Stimulated activated CD4-positive, alpha-beta T cell treated with anti-CD3 and anti-CD28 coated beads, Interleukin-12 subunit alpha, Interleukin-12 subunit beta, amount 100 ng/mL, for 48 hours (primary cell): ENCODE measurements around the gene FCMR.

Source experiments
- DNase-seq, 3 donors: peaks; one replicate each; pipeline ENCODE4 v3.0.0-alpha.2; 2020; ENCODE audit warnings: low read depth in 2 of 3, low spot score in 1 of 3

The FCMR gene, protein sequence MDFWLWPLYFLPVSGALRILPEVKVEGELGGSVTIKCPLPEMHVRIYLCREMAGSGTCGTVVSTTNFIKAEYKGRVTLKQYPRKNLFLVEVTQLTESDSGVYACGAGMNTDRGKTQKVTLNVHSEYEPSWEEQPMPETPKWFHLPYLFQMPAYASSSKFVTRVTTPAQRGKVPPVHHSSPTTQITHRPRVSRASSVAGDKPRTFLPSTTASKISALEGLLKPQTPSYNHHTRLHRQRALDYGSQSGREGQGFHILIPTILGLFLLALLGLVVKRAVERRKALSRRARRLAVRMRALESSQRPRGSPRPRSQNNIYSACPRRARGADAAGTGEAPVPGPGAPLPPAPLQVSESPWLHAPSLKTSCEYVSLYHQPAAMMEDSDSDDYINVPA

DNA sequence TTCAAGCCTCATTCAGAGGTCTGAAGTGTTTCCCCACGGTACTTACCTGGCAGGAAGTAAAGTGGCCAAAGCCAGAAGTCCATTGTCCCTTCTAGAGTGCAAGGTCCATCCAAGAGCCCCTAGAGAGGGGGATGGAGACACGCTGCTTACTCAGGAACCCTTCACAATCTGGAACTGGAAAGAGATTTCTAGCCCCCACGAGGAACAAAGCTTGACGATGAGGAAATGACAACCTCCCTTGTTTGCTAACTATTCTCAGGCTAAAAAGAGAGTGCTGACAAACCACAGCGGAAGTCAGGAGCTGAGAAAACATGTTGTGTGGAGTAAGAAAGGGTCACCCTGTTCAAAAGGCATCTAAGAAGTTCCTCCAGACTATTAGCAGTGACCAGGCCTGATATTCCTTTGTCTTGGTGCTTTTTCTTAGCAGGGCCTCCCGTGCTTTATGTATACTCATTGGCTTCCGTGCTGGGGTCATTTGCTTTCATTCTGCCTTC is at the start of gene FCMR:
Gene FCMR (minus strand): TSS at position 170 of the 494 bp plus-strand sequence. CDS start 87 bp downstream, at position 83.
- no peak for DNase-seq

DNA sequence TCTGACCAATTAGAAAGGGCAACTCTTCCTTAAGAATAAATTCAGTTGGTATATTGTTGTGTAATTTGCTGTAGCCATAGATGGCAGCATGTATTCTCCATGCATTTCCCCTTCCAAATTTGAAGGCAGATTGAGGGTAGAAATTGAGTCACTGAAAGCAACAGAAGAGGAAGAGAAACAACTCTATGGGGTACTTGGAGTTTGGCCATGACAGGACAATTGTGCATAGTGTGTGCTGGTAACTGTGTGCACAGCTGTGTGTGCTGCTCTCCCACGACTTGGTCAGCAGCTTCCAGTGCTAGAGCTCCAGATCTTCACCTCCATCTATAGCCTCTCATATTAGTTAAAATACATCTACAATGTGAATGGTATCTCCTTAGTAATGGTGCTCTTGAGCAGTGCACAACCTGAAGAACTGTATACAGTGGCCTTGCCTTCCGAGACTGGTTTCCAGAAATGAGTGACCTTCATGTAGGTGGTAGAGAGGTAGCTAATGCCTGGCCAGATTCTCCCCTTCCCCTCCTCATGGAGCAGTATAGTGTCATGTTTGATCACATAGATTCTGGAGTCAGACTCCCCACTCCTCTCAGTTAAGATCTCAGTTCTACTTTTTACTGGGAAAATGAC is 49.4 kb upstream of the FCMR start:
- DNase-seq, result no peak

DNA sequence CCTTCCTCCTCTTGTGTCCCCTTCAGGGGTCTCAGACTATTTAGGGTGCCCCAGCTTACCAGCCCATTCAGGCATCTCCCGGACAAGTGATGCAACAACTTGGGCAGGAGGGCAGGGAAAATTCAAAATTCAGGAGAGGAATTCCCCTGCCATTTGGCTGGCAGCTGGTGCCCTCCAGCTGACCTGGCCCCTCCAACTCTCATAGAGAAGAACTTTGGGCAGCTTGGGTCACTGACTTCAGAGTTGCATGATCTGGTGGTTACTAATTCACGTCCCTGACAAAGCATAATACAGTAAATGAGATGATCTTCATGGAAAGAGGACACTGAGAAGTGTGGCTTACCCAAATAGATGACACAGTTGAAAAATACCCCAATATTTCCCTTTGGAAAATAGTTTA is 48.7 kb upstream of the FCMR start, which contains the start of gene FCAMR:
Gene FCAMR (minus strand): TSS at position 15 of the 400 bp plus-strand sequence. CDS start 335 bp downstream, outside the sequence.
- DNase-seq, result no peak

DNA sequence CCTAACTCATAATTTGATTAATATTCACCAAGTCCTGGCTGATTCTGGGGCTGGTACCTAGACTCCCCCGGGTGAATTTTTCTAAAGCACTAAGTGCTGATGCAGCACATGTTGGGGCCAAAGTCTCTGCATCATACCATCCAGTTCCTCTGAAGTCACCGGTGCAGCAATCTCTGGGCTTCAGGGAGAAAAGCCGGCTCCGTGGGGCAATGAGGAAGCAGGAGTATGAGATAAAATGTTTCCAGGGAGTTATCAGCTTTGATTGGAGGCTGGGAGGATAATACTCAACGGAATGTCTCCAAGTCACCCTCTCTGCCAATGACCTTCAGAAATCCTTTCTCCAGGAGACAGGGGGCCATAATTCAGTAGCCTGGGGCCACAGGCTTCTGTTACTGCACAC is 47.3 kb upstream of the FCMR start:
- no peak for DNase-seq

DNA sequence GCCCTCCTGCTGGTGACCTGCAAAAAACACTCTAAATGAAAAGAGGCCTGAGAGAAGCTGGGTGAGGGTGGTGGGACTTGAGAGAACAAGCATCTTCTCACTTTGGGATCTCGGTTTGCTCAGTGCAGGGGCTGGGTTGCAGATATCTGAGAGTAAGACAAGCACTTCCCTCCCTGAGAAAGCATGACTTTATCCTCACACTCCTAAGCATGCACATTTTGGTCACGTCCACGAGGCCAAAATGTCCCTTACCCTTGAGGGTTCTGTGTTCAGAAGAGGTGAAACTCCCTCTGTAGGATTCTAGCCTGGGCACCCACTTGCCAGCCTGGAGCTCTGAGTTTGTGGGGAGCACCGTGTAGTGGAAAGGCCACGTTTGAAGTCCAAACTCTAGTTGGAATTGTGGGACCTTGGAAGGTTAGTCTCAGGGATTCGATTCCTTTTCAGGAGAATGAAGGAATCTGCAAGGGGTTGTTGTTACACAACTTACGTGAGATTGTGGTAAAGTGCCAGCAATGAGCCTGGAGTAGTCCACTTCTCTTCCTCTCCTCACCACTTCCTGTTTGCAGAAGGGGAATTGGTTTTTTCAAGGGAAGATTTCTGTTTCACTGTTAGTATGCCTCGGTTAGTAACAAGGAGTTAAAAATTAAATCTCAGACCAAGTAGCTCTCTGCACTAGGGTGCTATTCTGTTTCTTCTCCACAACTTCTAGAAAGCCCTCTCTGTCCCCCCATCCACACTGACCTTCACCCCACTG is 45.5 kb upstream of the FCMR start:
- DNase-seq, result no peak

DNA sequence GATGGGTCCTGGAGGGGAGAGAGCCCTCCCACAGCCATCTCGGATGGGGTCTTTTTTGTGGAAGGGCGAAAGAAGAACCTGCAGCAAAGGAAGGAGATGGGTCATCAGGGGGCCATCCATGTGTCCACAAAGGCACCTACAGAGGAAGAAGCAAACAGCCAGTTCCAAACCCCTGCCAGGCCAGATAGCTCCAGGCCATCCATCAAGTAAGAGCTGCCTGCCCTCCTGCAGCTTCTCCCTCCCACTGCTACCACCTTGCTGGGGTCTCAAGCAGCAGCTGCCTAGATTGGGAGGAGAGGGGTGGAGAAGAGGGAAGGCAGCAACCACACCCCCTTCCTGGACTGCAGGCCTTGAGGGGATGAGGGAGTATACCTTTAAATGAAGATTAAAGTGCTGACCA is 44.0 kb upstream of the FCMR start:
- DNase-seq, result no peak

DNA sequence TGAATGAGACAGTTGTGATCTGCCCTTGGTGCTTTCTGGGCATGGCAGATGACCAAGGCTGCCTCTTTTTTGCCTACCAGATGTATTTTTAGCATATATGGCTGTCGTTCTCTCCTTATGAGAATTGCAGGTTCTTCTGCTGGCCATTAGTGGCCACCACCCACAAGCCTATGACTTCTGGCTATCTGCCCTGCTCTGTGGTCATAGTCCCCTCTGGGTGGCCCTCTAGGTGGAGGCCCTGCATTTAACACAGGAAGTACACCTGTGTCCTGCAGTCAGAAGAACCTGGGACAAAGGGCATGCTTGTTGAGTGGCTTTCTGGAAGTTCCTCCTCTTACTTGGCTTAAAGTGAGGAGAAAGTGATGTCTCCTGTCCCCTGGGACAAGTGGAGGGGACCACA is 42.0 kb upstream of the FCMR start:
- no peak for DNase-seq

DNA sequence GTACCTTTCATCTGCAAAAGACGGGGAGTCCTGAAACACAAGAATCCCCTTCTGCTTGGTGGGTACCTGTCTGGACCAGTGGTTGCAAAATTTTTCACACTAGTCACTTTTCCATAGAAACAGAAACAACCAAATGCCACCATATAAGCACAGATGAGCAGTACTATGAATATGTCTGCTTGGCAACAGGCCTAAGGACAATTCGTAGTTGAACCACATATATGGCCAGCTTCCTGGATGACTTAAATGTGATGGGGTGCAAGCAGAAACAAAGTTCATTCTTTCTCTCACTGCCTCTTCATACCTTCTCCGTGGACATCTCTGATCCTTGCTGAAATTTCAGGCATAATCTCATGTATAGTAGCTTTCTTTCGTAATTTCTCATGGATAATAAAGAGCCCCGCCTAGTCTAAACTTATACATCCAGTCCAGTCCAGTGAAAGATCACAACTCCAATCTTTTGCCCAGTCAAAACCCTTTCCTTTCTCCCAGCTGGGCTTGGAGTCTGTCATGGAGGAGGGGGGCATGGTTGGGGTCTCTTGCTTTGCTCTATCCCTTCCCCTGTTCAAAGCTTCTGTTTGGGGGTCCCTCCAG is 41.5 kb upstream of the FCMR start:
- DNase-seq, result no peak

DNA sequence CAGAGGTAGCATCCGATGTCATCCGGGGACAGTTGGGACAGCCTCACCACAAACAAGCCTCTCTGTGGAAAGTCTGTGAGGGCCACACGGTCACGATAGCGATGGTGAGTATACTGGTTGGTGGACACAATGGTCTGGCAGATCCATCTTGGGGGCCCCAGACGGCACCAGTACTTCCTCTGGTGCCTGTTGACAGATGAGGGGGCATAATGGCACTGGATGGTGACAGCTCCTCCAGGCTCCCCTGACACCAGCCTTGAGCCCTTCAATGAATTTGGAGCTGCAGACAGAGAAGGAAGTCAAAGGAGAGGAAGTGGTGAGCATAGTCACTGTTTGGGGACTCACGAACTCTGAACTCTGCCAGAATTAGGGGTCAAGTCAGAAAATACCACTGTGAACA is 40.5 kb upstream of the FCMR start:
- no peak for DNase-seq

DNA sequence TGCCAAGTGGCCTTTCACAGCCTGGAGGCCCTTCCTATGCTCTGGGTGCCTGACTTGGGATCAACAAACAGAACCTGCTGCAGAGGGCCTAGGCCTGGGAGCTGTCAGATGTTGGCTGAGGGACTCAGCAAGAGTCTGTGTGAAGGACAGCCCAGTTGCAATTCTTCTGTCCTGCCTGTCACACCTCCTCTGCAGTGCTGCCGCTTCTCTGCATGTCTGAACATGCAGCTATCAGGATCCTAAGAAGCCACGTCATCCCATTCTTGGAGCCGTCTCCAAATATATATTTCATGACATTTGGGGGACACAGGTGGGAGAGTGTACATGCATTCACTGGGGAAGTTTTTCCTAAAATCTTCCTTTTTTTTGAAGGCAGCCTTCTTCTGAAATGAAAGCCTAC is 39.9 kb upstream of the FCMR start:
- no peak for DNase-seq

DNA sequence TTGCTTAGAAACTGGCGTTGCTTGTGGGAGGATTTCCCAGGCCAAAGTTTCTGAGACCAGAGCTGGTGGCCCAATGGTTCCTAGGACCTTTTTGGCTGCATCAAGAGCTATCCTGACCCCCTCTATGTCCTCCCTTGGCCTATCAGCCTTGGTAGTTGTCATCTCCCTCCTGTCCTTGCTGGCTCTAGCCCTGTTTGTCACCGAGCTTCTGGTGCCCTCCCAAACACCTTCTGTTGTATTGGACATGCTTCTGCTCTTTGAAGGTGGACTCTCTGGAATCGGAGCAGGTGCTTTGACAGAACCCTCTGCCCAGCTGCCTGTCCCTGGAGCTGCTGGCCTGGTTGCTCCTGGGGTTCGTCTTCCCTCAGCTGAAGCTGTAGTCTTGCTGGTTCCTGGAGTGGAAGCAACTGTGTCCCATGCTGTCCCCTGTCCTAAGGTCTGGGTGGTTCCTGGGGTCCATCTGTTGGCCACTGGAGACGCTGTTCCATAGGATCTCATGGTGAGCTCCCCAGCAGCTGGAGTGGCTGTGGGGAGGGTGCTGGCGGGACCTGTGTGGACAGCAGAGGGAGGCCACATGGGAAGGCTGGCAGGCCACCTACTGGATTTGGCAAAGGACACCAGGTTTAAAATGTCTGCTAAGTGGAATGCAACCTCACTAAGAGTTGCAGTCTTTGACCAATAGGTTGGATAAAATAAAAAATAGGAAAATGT is 39.1 kb upstream of the FCMR start:
- DNase-seq, result no peak

DNA sequence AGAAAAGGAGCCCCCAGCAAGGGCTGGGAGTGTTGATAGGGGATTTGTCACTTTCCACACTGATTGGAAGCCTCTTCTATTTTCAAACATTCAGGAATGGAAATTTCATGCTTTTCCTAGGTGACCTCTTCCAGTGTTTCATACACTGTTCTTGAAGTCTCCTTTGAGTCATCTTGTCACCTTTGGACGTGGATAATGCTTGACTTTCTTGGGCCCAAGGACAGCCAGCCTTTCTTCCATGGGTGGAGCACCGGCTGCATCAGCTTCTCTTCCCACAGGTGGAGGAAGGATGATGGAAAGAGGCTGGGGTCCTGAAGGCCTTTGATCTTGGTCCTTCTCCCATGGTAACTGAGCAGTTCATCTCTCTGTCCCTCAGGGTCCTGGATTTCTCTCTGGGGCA is 36.4 kb upstream of the FCMR start:
- no peak for DNase-seq

DNA sequence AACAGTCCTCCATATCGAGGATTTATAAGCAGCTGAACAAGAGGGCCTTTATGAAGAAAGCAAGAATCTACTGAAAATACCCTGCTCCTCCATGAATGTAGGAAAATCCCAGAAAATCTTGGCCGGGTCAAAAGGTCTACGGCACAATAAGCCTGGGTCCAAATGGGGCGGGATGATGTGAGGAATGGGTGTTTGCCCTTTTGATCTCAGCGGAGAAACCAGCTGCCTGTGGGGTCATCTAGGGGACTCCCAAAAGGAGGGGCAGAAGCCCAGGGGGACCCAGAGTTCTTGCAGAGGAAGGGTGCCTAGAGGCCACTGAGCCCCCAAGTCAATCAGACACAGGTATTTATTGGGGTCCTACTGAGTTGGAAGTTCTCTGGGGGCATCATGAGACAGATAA is 35.9 kb upstream of the FCMR start:
- no peak for DNase-seq

DNA sequence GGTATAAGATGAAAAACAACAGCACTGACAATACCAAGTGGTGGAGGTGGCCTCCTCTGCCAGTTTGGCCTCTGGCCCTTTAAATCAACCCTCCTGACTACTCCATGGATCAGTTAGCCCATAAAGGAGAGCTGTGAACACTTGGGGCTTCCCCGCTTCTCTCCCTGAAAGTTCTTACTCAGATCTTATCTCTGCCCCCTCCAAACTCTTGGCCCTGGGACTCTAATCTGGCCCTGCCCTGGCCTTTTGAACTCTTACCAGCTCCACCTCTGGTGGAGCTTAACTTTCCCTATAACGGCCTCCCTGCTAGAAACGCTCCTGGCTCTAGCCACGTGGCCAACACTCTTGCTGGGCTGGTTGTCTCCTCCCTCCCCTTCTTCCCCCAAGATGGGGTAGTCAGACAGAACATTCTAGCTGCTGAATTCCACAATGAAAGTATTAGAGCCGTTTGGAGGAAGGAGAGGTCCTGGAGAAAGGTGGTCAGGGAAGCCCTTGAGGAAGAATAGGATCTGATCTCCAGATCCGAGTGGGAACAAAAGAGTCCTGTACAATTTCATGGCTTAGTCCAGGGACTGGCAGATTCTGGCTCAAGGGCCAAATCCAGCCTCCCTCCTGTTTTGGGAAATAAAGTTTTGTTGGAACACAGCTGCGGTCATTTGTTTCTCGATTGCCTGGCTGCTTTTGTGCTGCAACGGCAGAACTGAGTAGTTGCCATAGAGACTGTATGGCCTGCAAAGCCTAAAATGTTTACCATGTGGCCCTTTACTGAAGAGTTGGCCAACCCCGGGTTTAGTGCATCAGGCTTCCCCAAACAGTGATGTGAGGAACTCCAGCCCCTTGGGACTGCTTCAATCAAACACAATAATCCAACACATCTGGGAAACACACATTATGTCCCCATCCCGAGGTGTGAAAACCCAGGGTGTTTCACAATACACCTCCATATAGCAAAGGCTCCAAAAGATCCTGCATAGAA is 34.0 kb upstream of the FCMR start:
- peak in 1 of 3 donors; percentile 2 for DNase-seq

DNA sequence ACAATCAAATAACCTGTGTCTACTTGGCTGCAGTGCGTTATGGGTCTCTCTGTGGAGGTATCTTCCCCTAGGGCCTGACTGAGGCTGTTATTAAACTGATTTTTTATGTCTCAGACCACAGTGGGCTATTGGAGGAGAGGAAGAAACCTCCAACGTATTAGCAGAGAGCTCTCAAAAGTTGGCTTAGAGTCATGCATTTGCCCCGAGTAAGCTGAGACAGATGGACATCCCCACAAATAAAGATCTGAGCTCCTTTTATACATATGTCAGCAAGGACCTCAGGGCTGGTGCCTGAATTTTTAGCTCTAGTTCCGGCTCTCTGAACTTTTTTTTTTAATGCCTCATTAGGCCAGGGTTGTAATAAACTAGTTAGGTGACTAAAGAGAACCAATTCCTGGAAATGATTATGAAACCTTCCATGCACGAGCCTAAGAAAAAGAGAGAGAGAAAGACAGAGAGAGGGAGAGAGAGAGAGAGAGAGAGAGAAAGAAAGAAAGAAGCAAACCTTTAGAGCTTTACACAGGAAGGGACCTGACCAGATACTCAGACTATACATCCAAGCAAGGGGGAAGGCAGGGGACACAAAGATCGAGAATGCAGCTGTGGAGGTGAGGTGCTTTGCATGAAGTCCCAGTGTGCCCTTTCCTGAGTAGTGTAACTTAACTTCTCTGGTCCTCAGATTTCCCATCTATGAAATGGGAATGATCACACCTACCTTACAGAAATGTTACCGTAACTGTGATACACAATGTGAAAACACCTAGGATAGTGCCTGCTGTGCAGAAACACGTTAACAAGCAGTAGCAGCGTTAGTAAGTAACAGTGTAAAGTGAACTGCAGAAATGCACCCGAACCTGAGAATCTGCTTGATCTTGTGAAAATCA is 33.0 kb upstream of the FCMR start:
- DNase-seq, result no peak

DNA sequence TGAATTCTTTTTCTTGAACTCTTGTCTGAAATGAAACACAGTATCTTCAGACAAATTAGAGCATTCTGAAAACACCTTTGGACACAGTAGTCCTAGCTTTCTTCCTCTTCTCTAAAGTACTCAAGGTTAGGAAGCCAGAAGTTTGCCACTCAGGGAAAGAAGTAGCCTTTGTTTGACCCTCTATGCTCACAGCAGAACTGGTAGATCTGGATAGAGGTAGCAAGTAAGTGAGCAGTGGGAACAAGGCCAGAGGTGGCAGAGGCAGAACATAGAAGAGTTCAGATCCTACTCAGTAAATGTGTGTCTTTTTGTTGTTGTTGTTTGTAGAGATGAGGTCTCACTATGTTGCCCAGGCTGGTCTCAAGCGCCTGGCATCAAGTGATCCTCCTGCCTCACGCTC is 31.9 kb upstream of the FCMR start:
- no peak for DNase-seq

DNA sequence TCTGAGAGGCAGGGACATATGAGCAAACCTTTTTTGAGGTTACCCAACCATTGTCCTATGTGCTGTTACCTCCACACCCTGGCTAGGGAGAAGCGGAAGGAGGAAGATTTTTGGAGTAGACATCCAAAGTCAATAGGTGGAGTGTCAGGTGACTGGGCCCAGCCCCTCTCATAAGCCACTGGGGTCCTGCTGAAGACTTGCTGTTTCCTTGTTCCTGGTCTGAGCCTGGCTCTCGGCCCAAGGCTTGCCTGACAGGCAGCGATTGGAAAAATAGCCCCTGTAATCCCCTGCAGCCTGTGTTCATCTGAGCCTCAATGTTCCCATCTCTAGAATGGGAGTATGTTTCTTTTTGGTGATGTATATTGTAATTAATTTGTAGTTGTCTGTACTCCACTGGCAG is 31.4 kb upstream of the FCMR start:
- DNase-seq, result no peak

DNA sequence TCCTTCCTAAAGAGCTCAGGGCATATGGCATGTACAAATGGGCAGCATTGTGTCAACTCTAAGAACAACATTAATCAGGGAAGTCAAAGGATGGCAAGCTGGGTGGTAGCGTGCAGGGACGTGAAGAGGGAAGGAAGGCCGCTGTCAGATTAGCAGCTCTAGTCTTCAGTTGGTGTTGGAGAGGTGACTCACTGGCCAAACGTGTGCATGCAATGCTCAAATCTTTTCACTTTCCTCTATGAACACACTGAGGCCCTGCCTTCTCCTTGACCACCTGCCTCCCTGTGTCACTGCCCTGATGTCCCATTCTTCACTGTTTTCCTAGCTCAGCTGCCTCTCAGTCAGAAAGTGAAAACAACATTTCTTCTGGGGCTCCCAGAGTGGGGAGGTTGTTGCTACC is 30.4 kb upstream of the FCMR start:
- DNase-seq, result no peak
